HEK293T (cell line): Measurements from ENCODE around the gene SLC16A4.
"Not testable (repeated sequence)": the region's sequence is repeated elsewhere in the genome, so short reads cannot be mapped to it uniquely, and the experiment has no call there.

ENCODE experiments used
- CTCF ChIA-PET: fragments of 350-600 bp; formaldehyde crosslinking; extraction: SDS; loops from one replicate; lab custom pipeline; 2021; ENCODE audit warnings: antibody characterized with exemption, inconsistent platforms; lab: Yijun Ruan, JAX
- POLR2A ChIA-PET: fragments of 350-600 bp; formaldehyde crosslinking; extraction: SDS; loops from one replicate; lab custom pipeline; 2020; ENCODE audit warnings: antibody characterized with exemption, inconsistent platforms; lab: Yijun Ruan, JAX
- DNase-seq: peaks from one replicate; pipeline ENCODE4 v3.0.0; 2012; ENCODE audit warnings: mixed read lengths; ENCODE audit errors: extremely low spot score
- ARNT ChIP-seq: fragments of 450-650 bp; IDR thresholded peaks from 2 replicates; pipeline ENCODE4 v1.6.1; 2017; ENCODE audit warnings: mild to moderate bottlenecking
- BHLHE40 ChIP-seq: fragments of 450-650 bp; IDR thresholded peaks from 2 replicates; pipeline ENCODE4 v1.6.1; 2016; ENCODE audit warnings: mild to moderate bottlenecking, moderate library complexity, borderline replicate concordance
- CTBP1 ChIP-seq: fragments of 450-650 bp; IDR thresholded peaks from 2 replicates; pipeline ENCODE4 v1.6.1; 2016; ENCODE audit warnings: borderline replicate concordance
- ELF4 ChIP-seq: fragments of 450-650 bp; IDR thresholded peaks from 2 replicates; pipeline ENCODE4 v1.6.1; 2017; ENCODE audit warnings: antibody characterized with exemption
- FOXA1 ChIP-seq: fragments of 450-650 bp; IDR thresholded peaks from 2 replicates; pipeline ENCODE4 v1.6.1; 2016; ENCODE audit warnings: mild to moderate bottlenecking
- FOXK2 ChIP-seq: fragments of 450-650 bp; IDR thresholded peaks from 2 replicates; pipeline ENCODE4 v1.6.1; 2016; ENCODE audit warnings: mild to moderate bottlenecking
- FOXM1 ChIP-seq: fragments of 450-650 bp; IDR thresholded peaks from 2 replicates; pipeline ENCODE4 v1.6.1; 2017; ENCODE audit warnings: mild to moderate bottlenecking, borderline replicate concordance
- HDGF ChIP-seq: fragments of 450-650 bp; IDR thresholded peaks from 2 replicates; pipeline ENCODE4 v1.6.1; 2017; ENCODE audit warnings: antibody characterized with exemption, borderline replicate concordance
- L3MBTL2 ChIP-seq: fragments of 450-650 bp; conservative IDR thresholded peaks from 2 replicates; pipeline ENCODE4 v1.6.1; 2016; ENCODE audit warnings: mild to moderate bottlenecking
- LEF1 ChIP-seq: fragments of 450-650 bp; IDR thresholded peaks from 2 replicates; pipeline ENCODE4 v1.6.1; 2017; ENCODE audit warnings: mild to moderate bottlenecking, borderline replicate concordance
- NFRKB ChIP-seq: fragments of 450-650 bp; IDR thresholded peaks from 2 replicates; pipeline ENCODE4 v1.6.1; 2016; ENCODE audit warnings: mild to moderate bottlenecking, moderate library complexity
- PKNOX1 ChIP-seq: fragments of 450-650 bp; IDR thresholded peaks from 2 replicates; pipeline ENCODE4 v1.6.1; 2016
- SP1 ChIP-seq: fragments of 450-650 bp; IDR thresholded peaks from 2 replicates; pipeline ENCODE4 v1.6.1; 2017
- SUZ12 ChIP-seq: fragments of 450-650 bp; IDR thresholded peaks from 2 replicates; pipeline ENCODE4 v1.6.1; 2016; ENCODE audit warnings: mild to moderate bottlenecking
- TARDBP ChIP-seq: fragments of 450-650 bp; IDR thresholded peaks from 2 replicates; pipeline ENCODE4 v1.6.1; 2016
- ZNF384 ChIP-seq: fragments of 450-650 bp; IDR thresholded peaks from 2 replicates; pipeline ENCODE4 v1.6.1; 2016

Gene SLC16A4

DNA sequence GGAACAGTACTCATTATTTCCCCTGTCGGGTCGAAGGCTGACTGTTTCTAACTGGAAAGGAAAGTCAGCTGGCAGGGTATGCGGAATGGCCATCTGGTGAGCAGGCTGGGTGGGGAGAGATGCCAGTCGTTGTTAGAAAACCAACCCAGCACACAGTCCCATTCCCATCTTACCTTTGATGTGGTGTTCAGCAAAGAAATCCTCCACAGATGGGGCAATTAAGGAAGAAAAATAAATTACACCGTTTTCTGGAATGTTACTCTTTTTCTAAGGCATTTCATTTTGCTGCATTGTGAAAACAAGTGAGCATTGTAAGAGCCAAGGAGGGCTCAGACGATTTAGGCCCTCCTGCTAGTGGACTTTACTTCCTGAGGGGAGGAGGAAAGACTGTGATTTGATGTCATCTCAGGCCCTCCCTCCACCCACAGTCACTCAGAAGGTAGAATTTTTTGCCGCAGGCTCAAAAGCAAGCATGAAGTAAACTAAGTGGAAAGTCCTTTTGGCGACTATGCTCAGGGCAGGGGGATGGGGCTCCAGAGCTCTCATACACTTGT, at the start of gene SLC16A4:
Gene SLC16A4, minus strand, starts transcription at position 335 of the 554 bp plus-strand sequence. CDS start 1,703 bp downstream, outside the sequence.
- POLR2A ChIA-PET = interaction anchor here (1.0 to 1.1 kb wide), 2 partner anchors 8 to 52 kb away, joined by 3 to 6 read pairs; partner anchors contain the start of gene RBM15
- TF ChIP-seq PKNOX1 (peak; percentile 70), LEF1 (no peak), ARNT (no peak)
- DNase-seq = peak; percentile 39
- CTCF ChIA-PET = interaction anchor here (1.0 kb wide), 1 partner anchor 44 kb away, joined by 3 read pairs; no protein-coding TSS in a partner anchor

GRCh38 chr1:110439873-110440272, 49.0 kb upstream of the SLC16A4 start:
- POLR2A ChIA-PET = interaction anchor here (1.2 kb wide), 1 partner anchor 102 kb away, joined by 3 read pairs; no protein-coding TSS in a partner anchor
- CTCF ChIA-PET, DNase-seq: not testable (repeated sequence)

GRCh38 chr1:110438893-110439292, 48.1 kb upstream of the SLC16A4 start:
- CTCF ChIA-PET = interaction anchor here (1.2 kb wide), 1 partner anchor 21 kb away, joined by 5 read pairs; no protein-coding TSS in a partner anchor
- TF ChIP-seq BHLHE40 = no peak
- TF ChIP-seq ELF4 = no peak
- no peak for TF ChIP-seq SUZ12
- no peak for TF ChIP-seq L3MBTL2
- TF ChIP-seq ZNF384 = no peak
- TF ChIP-seq ARNT = no peak
- no peak for TF ChIP-seq FOXA1
- TF ChIP-seq PKNOX1 = no peak
- no peak for TF ChIP-seq NFRKB
- no peak for TF ChIP-seq CTBP1
- TF ChIP-seq LEF1 = no peak
- no peak for TF ChIP-seq SP1
- TF ChIP-seq FOXM1 = no peak
- no peak for TF ChIP-seq TARDBP
- TF ChIP-seq FOXK2 = no peak
- no peak for TF ChIP-seq HDGF
- no peak for DNase-seq
- POLR2A ChIA-PET = interaction anchor here (2.0 kb wide), 1 partner anchor 101 kb away, joined by 4 read pairs; no protein-coding TSS in a partner anchor

GRCh38 chr1:110437645-110438299, 46.9 kb upstream of the SLC16A4 start:
- ChIA-PET POLR2A (interaction anchor here (1.6 to 2.0 kb wide), 3 partner anchors 26 to 100 kb away, joined by 4 to 5 read pairs (median 4); no protein-coding TSS in a partner anchor), CTCF (interaction anchor here (0.9 to 1.8 kb wide), 3 partner anchors 22 to 58 kb away, joined by 3 to 5 read pairs (median 4); no protein-coding TSS in a partner anchor)
- not testable (repeated sequence) for DNase-seq

- TF ChIP-seq PKNOX1 (peak; percentile 76), ARNT (peak; percentile 96), CTBP1 (0 out of 2 replicates have a peak, but pooled peaks have one; percentile 67), SUZ12 (no peak), L3MBTL2 (peak; percentile 88), HDGF (no peak), LEF1 (peak; percentile 62; the same call in 1 of the 2 replicates)
- peak; percentile 67 for DNase-seq
- ChIA-PET CTCF (interaction anchor here (1.4 to 1.8 kb wide), 2 partner anchors 24 kb away, joined by 4 to 5 read pairs; no protein-coding TSS in a partner anchor), POLR2A (interaction anchor here (1.6 to 1.7 kb wide), 2 partner anchors 25 to 28 kb away, joined by 4 to 5 read pairs; no protein-coding TSS in a partner anchor)
These were observed 45.8 kb upstream of the SLC16A4 start for GRCh38 chr1:110436635-110437034.

GRCh38 chr1:110434946-110435345, 44.1 kb upstream of the SLC16A4 start:
- TF ChIP-seq ELF4 = no peak
- no peak for TF ChIP-seq HDGF
- no peak for TF ChIP-seq SP1
- TF ChIP-seq L3MBTL2 = no peak
- no peak for TF ChIP-seq ZNF384
- TF ChIP-seq ARNT = no peak
- TF ChIP-seq SUZ12 = no peak
- TF ChIP-seq LEF1 = no peak
- no peak for TF ChIP-seq PKNOX1
- TF ChIP-seq FOXK2 = no peak
- no peak for DNase-seq
- ChIA-PET CTCF (interaction anchor here (1.2 kb wide), 1 partner anchor 228 kb away, joined by 3 read pairs; no protein-coding TSS in a partner anchor), POLR2A (interaction anchor here (0.6 to 2.3 kb wide), 2 partner anchors 97 to 483 kb away, joined by 4 to 7 read pairs; no protein-coding TSS in a partner anchor)
